ENCODE measurements around the gene ERICH3.

Gene ERICH3

DNA sequence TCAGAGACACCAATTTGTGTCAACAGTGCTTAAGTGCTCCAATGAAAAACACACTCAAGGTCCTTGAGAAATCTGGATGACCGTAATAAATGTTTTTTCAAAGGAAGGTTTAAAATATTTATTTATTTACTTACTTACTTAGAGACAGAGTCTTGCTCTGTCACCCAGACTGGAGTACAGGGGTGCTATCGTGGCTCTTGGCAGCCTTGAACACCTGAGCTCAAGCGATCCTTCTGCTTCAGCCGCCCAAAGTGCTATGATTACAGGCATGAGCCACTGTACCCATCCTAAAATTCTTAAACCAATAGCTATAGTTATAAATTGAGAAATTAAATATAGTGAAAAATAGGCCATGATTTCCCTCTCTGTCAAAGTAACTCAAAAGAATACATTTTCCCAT, 17.3 kb upstream of the ERICH3 start:
- H3K27ac ChIP-seq (replicated peaks) = no peak overlapping the region
- no peaks in the 10 kb centered on the region for H3K27me3 ChIP-seq (ENCODE audit: insufficient read depth, poor library complexity, severe bottlenecking)
- no peak for TF ChIP-seq SPI1 (IDR thresholded peaks at IDR 0.05; ENCODE audit: borderline replicate concordance, low read depth)
- no peak for TF ChIP-seq REST (IDR thresholded peaks at IDR 0.05; ENCODE audit: insufficient replicate concordance, low read depth)
- TF ChIP-seq, protein P1, sequence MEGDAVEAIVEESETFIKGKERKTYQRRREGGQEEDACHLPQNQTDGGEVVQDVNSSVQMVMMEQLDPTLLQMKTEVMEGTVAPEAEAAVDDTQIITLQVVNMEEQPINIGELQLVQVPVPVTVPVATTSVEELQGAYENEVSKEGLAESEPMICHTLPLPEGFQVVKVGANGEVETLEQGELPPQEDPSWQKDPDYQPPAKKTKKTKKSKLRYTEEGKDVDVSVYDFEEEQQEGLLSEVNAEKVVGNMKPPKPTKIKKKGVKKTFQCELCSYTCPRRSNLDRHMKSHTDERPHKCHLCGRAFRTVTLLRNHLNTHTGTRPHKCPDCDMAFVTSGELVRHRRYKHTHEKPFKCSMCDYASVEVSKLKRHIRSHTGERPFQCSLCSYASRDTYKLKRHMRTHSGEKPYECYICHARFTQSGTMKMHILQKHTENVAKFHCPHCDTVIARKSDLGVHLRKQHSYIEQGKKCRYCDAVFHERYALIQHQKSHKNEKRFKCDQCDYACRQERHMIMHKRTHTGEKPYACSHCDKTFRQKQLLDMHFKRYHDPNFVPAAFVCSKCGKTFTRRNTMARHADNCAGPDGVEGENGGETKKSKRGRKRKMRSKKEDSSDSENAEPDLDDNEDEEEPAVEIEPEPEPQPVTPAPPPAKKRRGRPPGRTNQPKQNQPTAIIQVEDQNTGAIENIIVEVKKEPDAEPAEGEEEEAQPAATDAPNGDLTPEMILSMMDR (IDR thresholded peaks at IDR 0.05; ENCODE audit: insufficient read depth, low read length) = no peak
- no peak for TF ChIP-seq GABPA (IDR thresholded peaks at IDR 0.05; ENCODE audit: low read depth)
- TF ChIP-seq POLR2AphosphoS5 (IDR thresholded peaks at IDR 0.05; ENCODE audit: low read depth) = no peak
- H3K4me3 ChIP-seq (replicated peaks; ENCODE audit: insufficient read depth, low read length) = no peak overlapping the region
- no peak for DNase-seq (ENCODE audit: low read depth in 1 of 2, low spot score in 1 of 2)

DNA sequence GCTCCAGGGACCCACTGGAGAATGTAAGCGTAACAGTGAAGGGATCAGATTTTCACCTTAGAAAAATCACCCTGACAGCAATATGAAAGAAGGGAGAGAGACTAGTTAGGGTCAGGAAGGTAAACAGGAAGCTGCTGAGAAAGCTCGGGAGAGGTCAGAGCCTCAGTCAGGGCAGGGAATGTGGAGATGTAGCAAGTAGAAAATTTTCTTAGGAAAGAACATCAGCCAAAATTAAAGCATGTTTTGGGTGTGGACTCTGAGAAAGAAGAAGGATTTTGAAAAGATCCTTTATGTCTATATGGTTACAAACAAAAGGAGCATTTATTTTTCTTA, 16.7 kb upstream of the ERICH3 start:
- DNase-seq (ENCODE audit: low read depth in 1 of 2, low spot score in 1 of 2) = no peak
- H3K27me3 ChIP-seq (ENCODE audit: insufficient read depth, poor library complexity, severe bottlenecking) = no peaks in the 10 kb centered on the region
- no peak overlapping the region for H3K4me3 ChIP-seq (replicated peaks; ENCODE audit: insufficient read depth, low read length)
- no peak overlapping the region for H3K27ac ChIP-seq (replicated peaks)
- TF ChIP-seq SPI1 (IDR thresholded peaks at IDR 0.05; ENCODE audit: borderline replicate concordance, low read depth) (no peak), REST (IDR thresholded peaks at IDR 0.05; ENCODE audit: insufficient replicate concordance, low read depth) (no peak), GABPA (IDR thresholded peaks at IDR 0.05; ENCODE audit: low read depth) (no peak), POLR2AphosphoS5 (IDR thresholded peaks at IDR 0.05; ENCODE audit: low read depth) (no peak)
- TF ChIP-seq, protein P1 (IDR thresholded peaks at IDR 0.05; ENCODE audit: insufficient read depth, low read length) = no peak

DNA sequence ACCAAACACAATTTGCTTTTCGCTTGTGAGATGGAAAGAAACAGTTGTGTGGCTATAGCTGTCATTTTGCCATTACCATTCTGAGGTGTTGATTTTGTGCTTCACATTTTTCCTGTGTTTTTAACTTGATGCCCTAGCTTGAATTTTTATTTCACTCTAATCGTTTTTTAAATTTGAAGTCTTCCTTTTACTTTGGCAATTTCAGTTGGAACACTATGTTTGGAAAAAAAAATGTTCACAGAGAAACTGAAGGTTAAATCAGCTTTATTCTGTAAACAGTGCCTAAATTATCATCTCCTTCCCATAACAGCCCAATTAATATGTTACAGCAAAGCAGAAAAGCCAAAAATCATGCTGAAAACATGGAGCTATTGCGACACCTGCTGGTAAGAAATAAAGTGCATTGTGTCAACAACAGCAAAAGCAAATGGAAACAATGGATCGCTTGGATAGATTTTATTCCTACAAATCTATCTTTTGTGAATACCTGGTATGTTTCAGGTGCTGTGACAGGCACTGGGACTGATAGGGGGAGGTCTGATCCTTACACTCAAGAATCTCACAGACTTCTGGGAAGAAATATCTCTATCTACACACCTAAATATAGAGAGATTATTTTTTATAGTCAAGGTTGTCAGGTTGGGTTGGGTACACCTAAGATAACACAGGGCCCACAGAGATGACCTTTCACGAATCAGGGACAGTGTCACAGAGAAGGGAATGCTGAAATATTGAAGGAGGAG, 16.2 kb upstream of the ERICH3 start:
- TF ChIP-seq REST (IDR thresholded peaks at IDR 0.05; ENCODE audit: insufficient replicate concordance, low read depth) (no peak), SPI1 (IDR thresholded peaks at IDR 0.05; ENCODE audit: borderline replicate concordance, low read depth) (no peak)
- TF ChIP-seq, protein P1 (IDR thresholded peaks at IDR 0.05; ENCODE audit: insufficient read depth, low read length) = peak; percentile 58
- Histone ChIP-seq H3K27ac (replicated peaks) (no peak overlapping the region), H3K27me3 (ENCODE audit: insufficient read depth, poor library complexity, severe bottlenecking) (no peaks in the 10 kb centered on the region), H3K4me3 (replicated peaks; ENCODE audit: insufficient read depth, low read length) (no peak overlapping the region)
- DNase-seq (ENCODE audit: low read depth in 1 of 2, low spot score in 1 of 2) = peak; percentile 6 to 43
